Fibroblast of skin of scalp (primary cell): ENCODE results near the gene KLRC2. TPM values are rescaled to one million over a fixed set of nuclear protein-coding genes. Genes with fewer than 3 reads are reported as not detected.
"Not testable (repeated sequence)": the region's sequence is repeated elsewhere in the genome, so short reads cannot be mapped to it uniquely, and the experiment has no call there.

Experiments
- DNase-seq: peaks from one replicate; pipeline ENCODE4 v3.0.0-alpha.2; 2013
- polyA plus RNA-seq, 2 experiments: library from polyadenylated mRNA; unstranded; fragments of 120-200 nt; gene quantifications; one replicate each; pipeline ENCODE4 v1.2.1, GENCODE V29; 2013; ENCODE audit not compliant: insufficient read length in 2 of 2

The KLRC2 gene
- not detected for polyA plus RNA-seq (2013, experiment 1 of 2; ENCODE audit: insufficient read length)
- polyA plus RNA-seq (2013, experiment 2 of 2; ENCODE audit: insufficient read length): not detected

DNA sequence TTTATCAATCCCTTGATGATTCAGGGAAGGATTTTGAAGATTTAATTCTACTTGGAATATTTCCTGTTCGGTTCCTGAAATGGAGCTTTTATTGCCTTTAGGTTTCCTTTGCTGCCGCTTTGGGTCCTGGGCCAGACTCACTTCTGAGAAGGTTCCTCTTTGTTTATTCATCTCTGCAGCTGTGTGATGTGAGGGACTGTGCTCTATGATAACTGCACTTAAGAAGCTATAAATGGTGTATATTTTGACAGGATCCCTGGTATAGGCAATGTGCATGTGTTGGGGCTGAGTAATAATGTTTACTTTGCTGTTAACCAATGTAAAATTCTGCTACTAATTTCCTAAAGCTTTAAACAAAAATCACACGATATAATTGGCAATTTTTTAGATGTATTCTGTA, at the start of gene KLRC2:
Gene KLRC2 (minus strand): TSS at position 195 of the 400 bp plus-strand sequence. CDS start 24 bp downstream, at position 171.
- DNase-seq: peak; percentile 1

DNA sequence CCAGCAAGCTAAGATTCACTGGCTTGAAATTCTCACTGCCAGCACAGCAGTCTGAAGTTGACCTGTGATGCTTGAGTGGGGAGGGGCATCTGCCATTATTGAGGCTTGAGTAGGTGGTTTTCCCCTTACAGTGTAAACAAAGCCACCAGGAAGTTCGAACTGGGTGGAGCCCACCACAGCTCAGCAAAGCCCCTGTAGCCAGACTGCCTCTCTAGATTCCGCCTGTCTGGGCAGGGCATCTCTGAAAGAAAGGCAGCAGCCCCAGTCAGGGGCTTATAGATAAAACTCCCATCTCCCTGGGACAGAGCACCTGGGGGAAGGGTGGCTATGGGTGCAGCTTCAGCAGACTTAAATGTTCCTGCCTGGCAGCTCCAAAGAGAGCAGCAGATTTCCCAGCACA, 46.1 kb upstream of the KLRC2 start:
- not testable (repeated sequence) for DNase-seq

GRCh38 chr12:10472808-10473207, 37.0 kb upstream of the KLRC2 start:
- DNase-seq: not testable (repeated sequence)

- no peak for DNase-seq
Observed at GRCh38 chr12:10469701-10470100, 33.9 kb upstream of the KLRC2 start.

DNA sequence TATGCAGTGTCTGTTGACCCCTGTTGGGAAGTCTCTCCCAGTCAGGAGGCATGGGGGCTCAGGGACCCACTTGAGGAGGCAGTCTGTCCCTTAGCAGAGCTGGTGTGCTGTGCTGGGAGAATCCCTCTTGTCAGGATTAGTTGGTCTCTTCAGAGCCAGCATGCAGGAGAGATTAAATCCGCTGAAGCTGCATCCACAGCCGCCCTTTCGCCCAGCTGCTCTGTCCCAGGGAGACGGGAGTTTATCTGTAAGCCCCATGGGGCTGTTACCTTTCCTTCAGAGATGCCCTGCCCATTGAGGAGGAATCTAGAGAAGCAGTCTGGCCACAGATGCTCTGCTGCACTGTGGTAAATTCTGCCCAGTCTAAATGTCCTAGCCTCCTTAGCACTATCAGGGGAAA, 30.5 kb upstream of the KLRC2 start:
- DNase-seq: no peak

DNA sequence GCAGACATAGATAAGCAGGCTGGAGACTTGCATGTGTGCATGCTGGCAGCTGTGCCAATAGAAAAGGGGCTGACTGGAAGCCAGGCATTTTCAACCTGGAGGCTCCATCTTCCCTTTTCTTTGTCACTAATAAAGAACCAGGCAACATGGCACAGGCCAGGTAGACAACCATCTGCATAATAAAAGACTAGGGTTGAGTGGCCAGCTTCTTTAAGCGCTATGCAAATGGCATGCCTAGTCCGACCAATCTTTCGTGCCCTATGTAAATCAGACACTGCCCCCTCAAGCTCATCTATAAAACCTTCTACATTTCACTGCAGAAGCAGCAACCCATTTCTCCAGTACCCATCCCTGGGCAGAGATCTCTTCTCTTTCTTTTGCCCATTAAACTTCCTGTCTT, 21.9 kb upstream of the KLRC2 start:
- no peak for DNase-seq

GRCh38 chr12:10456856-10457255, 21.0 kb upstream of the KLRC2 start:
- DNase-seq: no peak

DNA sequence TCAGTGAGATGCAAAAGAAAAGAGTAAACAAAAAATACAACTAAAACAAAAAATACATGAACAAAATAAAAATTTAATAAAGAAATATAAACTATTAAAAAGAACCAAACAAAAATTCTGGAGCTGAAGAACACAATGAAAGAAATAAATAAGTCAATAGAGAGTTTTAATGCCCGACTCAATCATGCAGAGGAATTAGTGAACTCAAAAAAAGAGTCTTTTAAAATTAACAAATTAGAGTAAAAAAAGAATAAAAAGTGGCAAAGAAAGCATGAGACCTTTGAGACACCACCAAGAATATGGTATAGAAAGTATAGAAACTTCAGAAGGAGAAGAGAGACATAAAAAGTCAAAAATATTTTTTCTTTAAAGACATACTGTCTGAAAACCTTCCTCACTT, 20.0 kb upstream of the KLRC2 start:
- DNase-seq: no peak

GRCh38 chr12:10454531-10454930, 18.7 kb upstream of the KLRC2 start:
- no peak for DNase-seq

- DNase-seq: no peak
Observed at GRCh38 chr12:10453156-10453555, 17.3 kb upstream of the KLRC2 start, which contains the start of gene KLRC1. Gene KLRC1, minus strand, starts transcription at chr12:10453377. Its CDS starts 2,221 bp downstream, at chr12:10451156.

DNA sequence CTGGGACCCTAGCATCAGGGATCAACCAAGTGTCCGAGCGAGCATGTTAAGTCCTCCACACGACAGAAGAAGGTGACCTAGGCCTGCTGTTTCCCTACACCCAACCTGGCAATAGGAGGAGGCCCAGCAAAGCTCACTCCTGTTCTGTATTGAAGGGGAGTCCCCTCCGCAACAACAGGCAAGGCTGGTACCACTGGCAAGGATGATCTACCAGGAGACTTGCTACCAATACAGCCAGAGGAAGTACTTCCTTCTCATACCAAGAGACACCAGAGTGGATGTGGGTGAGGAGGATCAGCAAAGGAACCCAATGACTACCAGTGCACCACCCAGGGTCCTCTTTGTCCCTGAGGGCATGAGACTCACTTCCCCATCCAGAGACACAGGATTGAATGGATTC, 12.4 kb upstream of the KLRC2 start:
- no peak for DNase-seq

DNA sequence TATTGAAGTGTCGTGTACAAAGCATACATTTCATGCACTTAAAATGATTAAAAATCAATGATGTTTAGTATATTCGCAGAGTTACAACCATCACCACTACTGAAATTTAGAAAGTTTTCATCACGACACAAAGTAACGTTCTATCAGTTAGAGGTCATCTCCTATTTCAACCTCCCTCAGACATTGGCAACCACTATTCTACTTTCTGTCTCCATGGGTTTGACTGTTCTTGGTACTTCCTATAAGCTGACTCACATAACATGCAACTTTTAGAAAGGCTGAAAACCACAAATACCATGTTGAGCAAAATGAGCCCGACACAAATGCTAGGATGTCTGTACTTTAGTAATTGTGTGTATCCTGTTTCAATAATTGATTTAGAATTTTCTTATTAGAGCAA, 10.2 kb upstream of the KLRC2 start:
- DNase-seq: peak; percentile 6

GRCh38 chr12:10441144-10441543, 5.3 kb upstream of the KLRC2 start:
- DNase-seq: not testable (repeated sequence)

DNA sequence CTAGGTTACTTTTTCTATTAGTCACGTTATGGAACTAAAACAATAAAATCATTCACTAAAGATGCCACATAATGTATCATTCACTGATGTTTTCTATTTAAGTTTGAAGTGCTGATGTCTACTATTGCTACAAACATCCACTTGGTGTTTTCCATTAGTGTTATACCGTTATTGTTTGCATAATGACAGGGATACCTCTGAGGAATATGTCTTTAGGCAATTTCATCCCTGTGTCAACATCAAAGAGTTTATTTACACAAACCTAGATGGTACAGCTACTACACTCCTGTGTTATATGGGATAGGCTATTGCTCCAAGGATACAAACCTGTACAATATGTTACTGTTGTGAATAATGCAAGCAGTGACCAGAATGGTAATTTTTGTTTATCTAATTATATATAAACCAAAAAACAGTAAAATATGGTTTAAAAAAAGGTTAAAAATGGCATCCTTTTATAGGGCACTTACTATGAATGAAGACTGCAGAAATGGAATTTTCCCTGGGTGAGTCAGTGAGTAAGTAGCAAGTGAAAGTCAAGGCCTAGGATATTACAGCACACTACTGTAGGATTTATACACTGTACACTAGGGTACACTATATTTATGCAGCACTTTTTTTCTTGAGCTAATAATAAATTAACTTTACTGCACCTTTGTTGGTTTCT, 3.9 kb upstream of the KLRC2 start:
- not testable (repeated sequence) for DNase-seq

- not testable (repeated sequence) for DNase-seq
Observed at GRCh38 chr12:10437601-10438000, 1.8 kb upstream of the KLRC2 start.

GRCh38 chr12:10430623-10431022, 5.2 kb downstream of the KLRC2 start:
- peak; percentile 29 for DNase-seq

DNA sequence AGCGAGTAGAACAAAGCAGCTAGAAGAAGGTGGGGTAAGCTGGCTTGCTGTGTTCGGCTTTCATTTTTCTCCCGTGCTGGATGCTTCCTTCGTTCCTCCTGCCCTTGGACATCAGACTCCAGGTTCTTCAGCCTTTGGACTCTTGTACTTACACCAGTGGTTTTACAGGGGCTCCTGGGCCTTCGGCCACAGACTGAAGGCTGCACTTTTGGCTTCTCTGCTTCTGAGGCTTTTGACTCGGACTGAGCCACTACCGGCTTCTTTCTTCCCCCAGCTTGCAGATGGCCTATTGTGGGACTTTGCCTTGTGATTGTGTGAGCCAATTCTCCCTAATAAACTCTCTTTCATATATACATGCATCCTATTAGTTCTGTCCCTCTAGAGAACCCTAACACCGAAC, 9.9 kb downstream of the KLRC2 start:
- DNase-seq: not testable (repeated sequence)

GRCh38 chr12:10424260-10424899, 11.4 kb downstream of the KLRC2 start:
- not testable (repeated sequence) for DNase-seq

DNA sequence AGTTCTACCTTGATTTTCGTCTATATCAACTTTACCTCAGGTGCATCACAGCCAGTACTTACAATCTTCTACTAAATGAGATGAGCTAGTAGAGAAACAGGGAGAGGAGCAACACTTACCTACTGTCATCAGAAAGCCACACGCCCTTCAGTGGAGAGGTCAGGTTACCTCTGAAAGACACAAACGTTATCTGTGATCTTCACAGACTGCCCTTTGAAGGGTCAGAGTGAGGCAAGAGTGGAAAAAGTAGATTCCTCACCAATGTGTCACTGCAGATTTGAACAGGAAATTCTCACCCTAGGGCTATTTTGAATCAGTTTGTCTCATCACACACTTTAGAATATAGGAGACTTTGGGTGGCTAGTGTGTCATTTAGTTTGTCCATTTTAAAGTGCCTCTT, 13.7 kb downstream of the KLRC2 start:
- not testable (repeated sequence) for DNase-seq

GRCh38 chr12:10420334-10420733, 15.5 kb downstream of the KLRC2 start, which contains the start of gene KLRC3:
Gene KLRC3, minus strand, starts transcription at chr12:10420595. Its CDS starts 45 bp downstream, at chr12:10420550.
- not testable (repeated sequence) for DNase-seq

DNA sequence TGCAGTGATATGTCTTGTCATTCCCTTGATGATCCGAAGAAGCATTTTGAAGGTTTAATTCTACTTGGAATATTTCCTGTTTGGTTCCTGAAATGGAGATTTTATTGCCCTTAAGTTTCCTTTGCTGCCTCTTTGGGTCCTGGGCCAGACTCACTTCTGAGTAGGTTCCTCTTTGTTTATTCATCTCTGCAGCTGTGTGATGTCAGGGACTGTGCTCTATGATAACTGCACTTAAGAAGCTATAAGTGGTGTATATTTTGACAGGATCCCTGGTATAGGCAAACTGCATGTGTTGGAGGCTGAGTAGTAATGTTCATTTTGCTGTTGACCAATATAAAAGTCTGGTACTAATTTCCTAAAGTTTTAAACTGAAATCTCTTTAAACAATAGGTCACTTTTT, 26.4 kb downstream of the KLRC2 start, which contains the start of gene KLRC4:
Gene KLRC4 (minus strand): TSS at position 366 of the 400 bp plus-strand sequence. CDS start 182 bp downstream, at position 184.
- no peak for DNase-seq

DNA sequence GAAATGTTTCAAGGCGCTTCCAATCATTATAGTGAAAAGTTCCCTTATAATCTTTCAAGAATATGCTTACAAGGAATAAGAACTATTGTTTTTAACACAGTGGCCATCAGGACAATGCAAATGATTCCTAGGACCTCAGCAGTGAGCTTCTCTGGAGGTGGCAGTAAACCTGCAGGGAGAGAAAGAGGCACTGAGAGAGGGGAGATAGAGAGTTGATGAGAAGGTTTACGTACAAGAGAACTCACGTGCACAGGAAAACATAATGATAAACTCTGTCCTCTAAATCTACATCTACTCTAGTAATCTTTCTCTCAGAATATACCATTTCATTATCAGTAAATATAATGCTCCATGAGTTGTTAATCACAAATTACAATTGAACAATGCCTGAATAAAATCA, 27.0 kb downstream of the KLRC2 start:
- no peak for DNase-seq

DNA sequence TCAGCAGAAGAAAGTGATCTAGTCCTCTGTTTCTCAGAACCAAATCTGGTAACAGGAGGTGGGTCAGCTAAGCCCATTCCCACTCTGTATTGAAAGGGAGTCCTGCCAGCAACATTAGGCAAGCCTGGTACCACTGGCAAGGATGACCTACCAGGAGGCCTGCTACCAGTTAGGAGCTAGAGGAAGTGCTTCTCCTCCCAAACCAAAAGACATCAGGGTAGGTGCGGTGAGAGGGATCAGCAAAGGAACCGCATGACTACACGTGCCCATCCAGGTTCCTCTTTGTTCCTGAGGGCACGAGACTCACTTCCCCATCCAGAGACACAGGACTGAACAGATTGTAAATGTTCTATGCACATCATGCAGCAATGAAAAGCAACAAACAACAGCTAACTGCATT, 29.1 kb downstream of the KLRC2 start:
- DNase-seq: no peak

DNA sequence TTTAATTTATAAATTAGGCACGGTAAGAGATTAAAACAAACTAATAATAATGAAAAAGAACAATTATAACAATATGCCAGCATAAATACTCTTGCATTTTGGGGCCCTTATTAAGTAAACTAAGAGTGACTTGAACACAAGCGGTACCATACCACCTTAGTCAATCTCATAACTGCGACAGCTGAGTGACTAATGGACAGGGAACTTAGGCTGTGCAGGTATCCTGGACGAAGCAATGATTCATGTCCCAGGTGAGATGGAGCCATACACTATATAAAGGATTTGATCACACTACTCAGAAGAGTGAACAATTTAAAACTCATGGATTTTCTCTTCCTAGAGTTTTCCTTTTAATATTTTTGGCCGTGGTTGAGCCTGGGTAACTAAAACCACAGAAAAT, 30.5 kb downstream of the KLRC2 start:
- DNase-seq: no peak
